ENCODE results near the gene PSMA1. TPM values are rescaled to one million over a fixed set of nuclear protein-coding genes. Genes with fewer than 3 reads are reported as not detected.
"Not testable (repeated sequence)": the region's sequence is repeated elsewhere in the genome, so short reads cannot be mapped to it uniquely, and the experiment has no call there.

The PSMA1 gene
- polyA plus RNA-seq, 3 donors: 185 to 201 (median 186) TPM

DNA sequence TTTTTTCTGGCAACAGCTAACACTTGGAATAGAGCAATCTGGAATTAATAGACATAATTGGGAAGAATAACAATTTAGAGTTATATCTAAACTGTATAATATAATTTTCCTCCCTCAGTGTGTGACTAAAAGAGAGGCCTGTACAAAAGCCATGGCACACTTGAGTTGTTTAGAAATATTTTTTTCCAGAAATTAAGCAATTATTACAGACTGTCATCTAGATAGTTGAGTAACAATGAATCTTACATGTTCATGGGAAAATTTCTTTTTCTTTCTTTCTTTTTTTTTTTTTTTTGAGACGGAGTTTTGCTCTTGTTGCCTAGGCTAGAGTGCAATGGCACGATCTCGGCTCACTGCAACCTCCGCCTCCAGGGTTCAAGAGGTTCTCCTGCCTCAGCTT is 15.0 kb upstream of the PSMA1 start:
- DNase-seq (ENCODE audit: low read depth in 3 of 3, low spot score in 2 of 3): not testable (repeated sequence)

DNA sequence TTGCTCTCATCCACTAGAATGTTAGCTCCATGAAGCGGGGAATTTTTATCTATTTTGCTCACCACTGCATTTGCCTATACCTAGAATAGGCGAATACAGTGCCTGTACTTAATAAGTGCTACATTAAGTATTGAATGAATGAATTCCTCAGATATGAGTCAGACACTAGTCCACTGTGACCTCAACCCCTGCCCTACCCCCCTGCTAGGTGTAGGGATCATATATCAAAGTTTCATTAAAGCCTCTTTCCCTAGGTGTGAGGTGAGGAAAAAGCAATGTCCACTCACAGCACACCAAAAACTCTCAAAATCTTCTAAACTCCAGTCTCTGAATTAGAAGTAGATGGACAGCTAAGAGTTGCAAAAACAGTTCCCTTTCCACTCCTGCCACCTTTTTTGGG is 9.8 kb upstream of the PSMA1 start:
- DNase-seq (ENCODE audit: low read depth in 3 of 3, low spot score in 2 of 3): no peak

DNA sequence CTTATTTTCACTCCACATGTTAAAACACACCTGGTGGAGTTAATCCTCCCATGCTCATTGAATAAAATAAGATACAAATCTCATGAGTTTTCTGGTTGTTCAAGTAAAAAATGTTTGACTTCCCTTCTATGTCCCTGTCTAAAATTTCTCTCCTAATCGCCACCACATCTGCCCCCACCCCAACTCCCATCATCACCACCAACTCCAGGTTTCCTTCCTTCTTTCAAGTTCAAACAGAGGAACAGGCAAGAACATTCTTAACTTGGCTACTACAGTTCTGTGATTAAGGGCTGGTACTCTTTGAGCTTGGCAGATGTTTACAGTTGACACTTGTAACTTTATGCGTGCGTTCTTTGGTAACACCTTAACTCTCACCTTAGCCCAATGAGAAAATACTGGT is 9.1 kb upstream of the PSMA1 start:
- no peak for DNase-seq (ENCODE audit: low read depth in 3 of 3, low spot score in 2 of 3)

GRCh38 chr11:14522801-14523200 is 2.6 kb upstream of the PSMA1 start:
- no peak for DNase-seq (ENCODE audit: low read depth in 3 of 3, low spot score in 2 of 3)

DNA sequence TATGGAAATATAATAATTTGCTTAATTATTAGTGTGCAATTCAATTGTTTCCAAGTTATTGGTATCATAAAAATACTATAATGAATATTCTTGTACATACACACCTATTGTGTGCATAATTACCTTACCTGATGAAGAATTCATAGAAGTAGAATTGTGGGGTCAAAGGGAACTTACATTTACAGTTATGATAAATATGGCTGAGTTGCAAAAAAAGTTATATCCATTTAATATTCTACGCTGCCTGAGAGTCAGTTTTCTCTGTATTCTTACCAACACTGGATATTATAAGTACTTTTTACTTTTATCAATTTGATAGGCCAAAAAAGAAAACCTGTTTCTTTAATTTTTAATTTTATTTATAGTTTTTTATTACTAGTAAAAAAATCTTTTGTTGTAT is 2.1 kb upstream of the PSMA1 start:
- no peak for DNase-seq (ENCODE audit: low read depth in 3 of 3, low spot score in 2 of 3)

DNA sequence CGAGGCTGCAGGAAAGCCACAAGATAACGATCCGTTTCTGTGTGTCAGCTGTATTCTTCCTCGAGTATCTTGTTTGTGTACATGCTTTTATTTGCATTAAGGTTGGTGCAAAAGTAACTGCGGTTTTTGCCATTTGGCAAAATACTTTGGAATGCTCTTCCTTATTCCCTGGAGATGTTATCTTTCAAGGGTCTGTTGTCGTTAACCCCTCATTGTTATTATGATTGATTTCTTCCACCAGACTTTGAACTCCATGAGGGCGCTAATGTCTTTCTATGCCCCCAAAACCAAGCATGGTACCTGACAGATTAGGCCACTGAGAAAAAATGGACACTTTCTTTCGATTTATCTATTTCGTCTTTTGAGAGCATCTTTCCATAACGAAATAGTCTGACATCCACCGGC is 563 bp upstream of the PSMA1 start:
- DNase-seq (ENCODE audit: low read depth in 3 of 3, low spot score in 2 of 3): peak in 1 of 3 donors; percentile 15

GRCh38 chr11:14519597-14519916 is 629 bp downstream of the PSMA1 start:
- DNase-seq (ENCODE audit: low read depth in 3 of 3, low spot score in 2 of 3): no peak

DNA sequence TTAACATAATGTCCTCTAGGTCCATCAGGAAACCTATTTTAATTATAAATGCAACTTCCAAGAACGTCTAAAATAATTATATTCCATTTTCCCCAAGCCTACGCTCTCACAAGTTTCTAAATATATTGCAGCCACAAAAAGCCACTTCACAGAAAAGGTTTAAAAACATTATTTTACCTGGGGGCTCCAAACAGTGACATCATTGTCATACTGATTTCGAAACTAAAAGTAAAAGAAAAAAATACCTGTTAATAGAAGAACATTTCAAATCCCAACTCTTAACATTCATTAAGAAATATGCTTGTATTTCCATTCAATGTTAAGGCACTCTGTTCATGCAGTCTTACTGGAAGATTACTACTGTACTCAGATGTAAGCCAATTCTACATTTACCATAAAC is 1.4 kb downstream of the PSMA1 start:
- no peak for DNase-seq (ENCODE audit: low read depth in 3 of 3, low spot score in 2 of 3)

DNA sequence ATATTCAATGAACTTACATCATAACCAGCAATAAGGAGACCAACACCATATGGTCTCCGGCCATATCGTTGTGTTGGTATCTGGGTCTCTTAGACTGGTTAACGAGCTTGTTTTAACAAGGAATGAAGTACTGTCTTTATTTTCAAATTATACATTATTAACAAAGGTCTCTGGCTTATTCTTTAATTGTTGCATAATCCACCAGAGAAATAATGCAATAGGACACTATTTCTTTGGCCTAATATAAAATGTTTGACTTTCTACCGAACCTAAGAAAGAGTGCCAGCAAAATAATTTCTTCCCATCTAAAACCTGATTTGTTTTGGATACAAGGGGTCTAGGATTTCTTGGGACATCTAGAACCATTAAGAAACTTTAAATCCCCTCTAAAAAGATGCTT is 6.4 kb downstream of the PSMA1 start:
- DNase-seq (ENCODE audit: low read depth in 3 of 3, low spot score in 2 of 3): no peak

- DNase-seq (ENCODE audit: low read depth in 3 of 3, low spot score in 2 of 3): no peak
Measured at GRCh38 chr11:14506532-14506931, 13.7 kb downstream of the PSMA1 start.

- DNase-seq (ENCODE audit: low read depth in 3 of 3, low spot score in 2 of 3): no peak
Measured at GRCh38 chr11:14503023-14503422, 17.2 kb downstream of the PSMA1 start.

GRCh38 chr11:14502039-14502438 is 18.1 kb downstream of the PSMA1 start:
- no peak for DNase-seq (ENCODE audit: low read depth in 3 of 3, low spot score in 2 of 3)

DNA sequence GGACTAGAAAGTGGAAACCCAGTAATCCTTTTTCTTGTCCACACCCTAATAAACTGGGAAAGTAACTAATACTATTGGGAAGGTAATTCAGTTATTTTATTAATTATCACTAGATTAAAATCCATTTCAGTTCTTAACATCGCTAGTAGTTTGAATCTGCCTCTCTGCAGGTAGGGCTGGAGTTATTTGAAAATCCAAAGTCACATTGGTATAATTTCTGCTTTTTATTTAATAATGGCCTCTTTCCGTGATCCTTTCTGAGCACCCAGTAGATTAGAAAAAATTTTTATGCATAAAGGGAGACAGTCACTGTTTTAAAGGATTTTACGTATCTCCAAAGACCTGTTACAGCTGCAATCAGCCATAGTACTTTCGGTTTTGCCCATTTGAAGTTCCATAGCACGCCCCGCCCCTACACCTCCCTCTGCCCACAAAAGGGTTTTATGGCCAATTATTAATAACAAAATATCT is 20.0 kb downstream of the PSMA1 start:
- peak; percentile 36 to 37 (median 36) for DNase-seq (ENCODE audit: low read depth in 3 of 3, low spot score in 2 of 3)

GRCh38 chr11:14499560-14500180 is 20.5 kb downstream of the PSMA1 start, which contains the start of gene COPB1:
TSS of gene COPB1 (minus strand) at chr11:14499811. CDS start at chr11:14498928, 883 bp downstream.
- DNase-seq (ENCODE audit: low read depth in 3 of 3, low spot score in 2 of 3): peak; percentile 87 to 93 (median 92)

GRCh38 chr11:14499178-14499559 is 21.0 kb downstream of the PSMA1 start:
- peak; percentile 8 to 26 (median 21) for DNase-seq (ENCODE audit: low read depth in 3 of 3, low spot score in 2 of 3)

DNA sequence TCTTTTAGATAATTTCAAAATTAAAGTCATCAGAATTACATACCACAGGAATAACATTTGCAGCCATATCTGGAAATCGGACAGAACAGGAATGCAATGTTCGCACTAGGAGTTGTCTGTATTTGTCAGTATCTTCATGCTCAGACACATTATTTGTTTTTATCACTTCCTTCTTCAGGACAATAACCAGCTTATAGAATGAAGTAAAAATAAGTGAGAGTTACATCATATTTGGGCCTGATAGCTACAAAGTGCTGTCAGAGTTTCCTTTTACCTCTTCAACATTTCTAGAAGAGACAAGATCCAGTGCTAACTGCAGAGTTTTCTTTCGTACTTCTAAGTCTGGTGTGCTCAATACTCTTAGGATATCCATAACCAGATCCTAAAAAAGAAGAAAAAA is 39.5 kb downstream of the PSMA1 start:
- DNase-seq (ENCODE audit: low read depth in 3 of 3, low spot score in 2 of 3): no peak

DNA sequence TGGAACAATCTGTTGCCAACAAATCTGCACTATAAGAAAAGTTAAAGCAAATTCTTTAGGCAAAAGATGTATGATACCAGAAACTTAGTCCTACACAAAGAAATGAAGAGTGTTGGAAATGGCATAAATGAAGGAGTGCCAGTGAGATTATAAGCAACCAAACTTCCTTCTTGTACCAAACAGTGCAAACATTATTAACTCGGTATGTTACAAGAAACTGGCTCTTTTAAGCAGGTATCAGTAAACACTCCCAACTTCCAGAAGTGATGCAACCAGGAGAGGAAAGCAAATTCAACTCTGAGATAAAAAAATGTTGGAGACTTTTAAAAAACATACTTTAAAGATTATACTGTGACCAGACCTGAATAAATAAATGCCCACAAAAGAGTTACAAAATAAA is 49.1 kb downstream of the PSMA1 start:
- DNase-seq (ENCODE audit: low read depth in 3 of 3, low spot score in 2 of 3): no peak

DNA sequence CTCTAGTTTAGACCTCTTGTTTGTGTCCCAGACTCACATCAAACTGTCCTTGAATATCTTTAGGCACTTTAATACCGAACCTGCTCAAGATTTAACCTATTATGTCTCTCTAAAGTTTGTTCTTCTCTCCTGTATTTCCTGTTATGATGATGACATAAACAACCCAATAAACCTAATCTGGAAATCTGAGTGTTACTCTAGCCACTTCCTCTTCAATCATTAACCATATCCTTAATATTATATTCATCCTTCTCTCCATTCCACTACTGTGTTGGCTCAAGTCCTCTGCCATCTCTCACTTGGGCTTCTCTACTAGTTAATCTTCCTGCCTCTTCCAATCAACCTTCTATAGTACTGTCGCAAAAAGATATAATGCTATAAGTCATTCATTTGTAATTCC is 56.6 kb downstream of the PSMA1 start:
- DNase-seq (ENCODE audit: low read depth in 3 of 3, low spot score in 2 of 3): no peak

GRCh38 chr11:14460147-14460546 is 60.0 kb downstream of the PSMA1 start:
- DNase-seq (ENCODE audit: low read depth in 3 of 3, low spot score in 2 of 3): no peak

DNA sequence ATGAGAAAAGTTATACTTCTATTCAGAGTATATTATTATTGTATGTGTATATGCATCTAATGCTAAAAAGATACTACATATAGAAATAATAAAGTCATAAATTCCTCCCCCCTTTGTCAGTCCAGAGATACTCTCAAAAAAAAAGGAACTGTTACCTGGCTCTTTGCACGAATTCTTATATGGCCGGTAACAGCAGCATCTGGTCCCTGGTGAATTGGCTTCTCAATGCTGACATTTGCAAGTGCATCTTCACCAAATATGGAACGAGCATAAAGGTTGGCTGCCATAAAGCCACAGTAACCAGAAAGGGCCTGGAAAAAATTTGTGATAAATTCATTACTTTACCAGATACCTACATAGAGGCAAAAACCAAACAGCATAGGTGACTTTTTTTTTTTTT is 61.8 kb downstream of the PSMA1 start:
- no peak for DNase-seq (ENCODE audit: low read depth in 3 of 3, low spot score in 2 of 3)

DNA sequence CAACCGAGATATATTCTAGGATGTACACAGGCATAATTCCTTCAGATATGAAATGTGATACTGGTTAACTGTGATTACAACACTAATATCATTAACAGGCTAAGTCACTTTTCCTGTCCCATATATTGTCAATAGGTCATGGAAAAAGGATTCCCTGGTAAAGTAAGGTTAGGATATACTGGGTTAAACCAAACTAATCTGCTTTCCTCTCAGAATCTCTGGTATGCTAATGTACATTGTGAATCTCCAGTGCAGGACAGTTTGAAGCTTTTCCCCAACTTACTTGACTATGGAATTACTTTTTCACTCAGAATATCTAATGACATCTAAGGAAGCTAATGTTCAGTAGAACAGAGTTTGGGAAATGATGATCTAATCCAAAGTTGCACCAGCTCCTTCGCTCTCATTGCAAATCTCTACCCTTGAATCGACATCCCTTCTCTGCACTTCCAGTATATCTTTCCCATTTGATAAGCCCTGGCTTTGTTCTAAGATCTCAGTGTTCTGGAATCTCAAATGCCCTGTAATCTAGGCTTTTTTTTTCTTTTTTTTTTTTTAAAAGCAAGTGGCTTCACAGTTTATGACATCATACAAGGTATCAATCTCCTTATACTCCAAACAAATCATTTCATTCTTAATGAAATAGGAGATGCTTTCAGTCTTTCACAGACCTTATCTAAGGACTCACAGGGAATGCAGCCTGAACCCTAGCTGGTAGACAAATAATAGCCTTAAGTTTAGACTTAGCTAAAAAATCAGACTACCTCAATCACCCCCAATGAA is 64.3 kb downstream of the PSMA1 start:
- no peak for DNase-seq (ENCODE audit: low read depth in 3 of 3, low spot score in 2 of 3)
